Hepatocyte (in vitro differentiated cells): ENCODE measurements around the gene C2orf81.

Source experiments
- CTCF ChIP-seq: fragments of 200-600 bp; sonication (generic); IDR thresholded peaks from 2 replicates; pipeline ENCODE4 v1.5.1; 2016; ENCODE audit warnings: antibody characterized with exemption, mild to moderate bottlenecking; ENCODE audit not compliant: poor library complexity
- EZH2 ChIP-seq: fragments of 200-600 bp; sonication (generic); IDR thresholded peaks from 2 replicates; pipeline ENCODE4 v1.6.1; 2016; ENCODE audit warnings: antibody characterized with exemption, mild to moderate bottlenecking, borderline replicate concordance
- EZH2phosphoT487 ChIP-seq: fragments of 200-600 bp; sonication (generic); IDR thresholded peaks from one replicate; pipeline ENCODE4 v1.6.1; 2018; ENCODE audit warnings: antibody characterized with exemption, mild to moderate bottlenecking, low read depth, moderate library complexity; ENCODE audit not compliant: unreplicated experiment, severe bottlenecking

DNA sequence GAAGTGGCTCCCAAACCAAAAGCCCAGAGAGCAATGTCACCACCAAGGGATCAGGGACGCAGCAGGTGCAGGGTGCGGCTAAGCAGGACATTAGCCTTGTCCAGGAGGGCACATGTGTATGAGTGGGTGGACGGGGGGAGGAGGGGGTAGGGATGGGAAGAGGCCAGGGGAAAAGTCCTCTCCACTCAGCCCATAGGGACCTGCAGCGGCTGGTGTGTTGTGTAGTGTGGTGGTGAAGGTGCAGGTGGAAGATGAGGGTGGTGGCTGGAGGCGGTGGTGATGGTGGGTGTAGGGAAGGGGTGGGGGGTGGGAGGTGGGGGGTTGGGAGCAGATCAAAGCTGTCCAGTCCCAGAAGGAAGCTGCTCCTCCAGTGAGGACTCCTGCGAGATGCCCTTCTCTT, 3.7 kb downstream of the C2orf81 start:
- TF ChIP-seq CTCF (no peak), EZH2 (no peak), EZH2phosphoT487 (no peak)
